ENCODE data around the gene SPATC1L.
A peak's percentile ranks its signal among the peaks of the same experiment; 100 is the strongest.

Gene SPATC1L

DNA sequence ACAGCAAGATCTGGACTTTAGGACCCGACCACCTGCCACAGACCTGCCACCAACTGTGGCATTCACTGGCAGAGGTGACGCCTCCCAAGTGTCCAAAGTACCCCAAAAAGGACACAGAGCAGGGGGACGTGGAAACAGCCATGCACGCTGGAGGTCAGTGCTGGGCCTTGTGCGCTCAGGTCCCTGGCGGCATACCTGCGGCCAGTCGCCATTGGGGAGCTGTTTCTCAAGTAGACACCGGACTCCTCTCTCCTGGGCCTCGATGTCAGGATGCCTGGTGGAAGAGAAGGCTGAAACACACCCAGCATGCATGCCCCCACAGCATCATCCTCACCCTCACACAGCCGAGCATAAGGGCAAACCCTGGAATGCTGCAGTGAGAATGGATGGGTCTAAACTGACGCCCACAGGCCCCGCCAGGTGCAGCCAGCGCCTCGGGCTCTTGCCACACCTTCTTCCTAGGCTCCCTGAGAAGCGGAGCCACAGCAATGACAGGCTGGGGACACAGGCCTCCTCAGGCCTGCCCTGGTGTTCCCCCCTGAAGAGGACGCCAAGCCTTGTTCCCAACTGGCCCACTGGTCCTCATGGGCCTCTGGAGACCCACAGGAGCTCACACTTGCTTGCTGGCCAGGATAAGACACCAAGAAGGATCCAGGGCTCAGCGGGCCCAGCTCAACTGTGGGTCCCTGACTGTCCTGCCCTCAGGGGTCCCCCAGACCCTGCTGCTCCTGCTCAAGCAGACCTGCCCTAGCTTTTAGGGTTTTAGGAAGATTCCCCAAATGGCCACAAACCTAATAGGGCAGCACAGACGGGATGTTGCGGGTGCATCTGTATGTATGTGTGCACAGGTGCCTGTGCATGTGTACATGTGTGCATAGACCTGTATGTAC, 7.7 kb upstream of the SPATC1L start:
- POLR2A ChIA-PET, result no interaction called here
- CTCF ChIA-PET, result interaction anchor here (1.2 to 2.4 kb wide), 3 partner anchors 38 to 48 kb away, joined by 3 to 10 read pairs (median 4); no protein-coding TSS in a partner anchor
- DNase-seq (ENCODE audit: low read depth, low spot score), result no peak
- no peak for TF ChIP-seq CTCF (IDR thresholded peaks at IDR 0.05; ENCODE audit: insufficient read depth, low read length, missing control alignments)
- no peak overlapping the region for H3K4me3 ChIP-seq (ENCODE audit: low read depth, low read length)

DNA sequence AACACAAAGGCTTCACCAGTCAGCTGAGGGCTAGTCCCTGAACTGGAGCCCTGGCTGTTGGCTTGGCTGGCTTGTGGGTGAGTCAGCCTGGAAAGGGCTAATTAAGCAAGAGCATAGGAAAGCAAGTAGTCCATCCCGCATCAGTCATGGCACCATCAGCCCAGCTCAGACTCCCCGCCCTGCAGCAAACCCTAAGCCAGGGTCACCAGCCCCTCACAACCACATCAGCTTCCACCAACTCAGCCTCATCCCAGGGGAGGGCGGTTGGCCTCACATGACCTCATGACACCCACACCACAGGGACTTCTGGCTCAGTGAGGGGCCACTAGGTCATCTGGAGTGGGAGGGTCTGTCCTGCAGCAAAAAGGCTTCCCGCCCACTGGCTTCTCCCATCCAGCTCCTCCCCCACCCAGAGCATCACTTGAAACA, 7.0 kb upstream of the SPATC1L start:
- POLR2A ChIA-PET, result no interaction called here
- CTCF ChIA-PET, result interaction anchor here (1.2 to 2.4 kb wide), 3 partner anchors 37 to 48 kb away, joined by 3 to 10 read pairs (median 4); no protein-coding TSS in a partner anchor
- H3K4me3 ChIP-seq (ENCODE audit: low read depth, low read length), result no peak overlapping the region
- peak; percentile 26 for DNase-seq (ENCODE audit: low read depth, low spot score)
- TF ChIP-seq CTCF (IDR thresholded peaks at IDR 0.05; ENCODE audit: insufficient read depth, low read length, missing control alignments), result no peak

- DNase-seq (ENCODE audit: low read depth, low spot score), result no peak
- no peak overlapping the region for H3K4me3 ChIP-seq (ENCODE audit: low read depth, low read length)
- POLR2A ChIA-PET, result no interaction called here
- CTCF ChIA-PET, result interaction anchor here (1.2 to 2.4 kb wide), 3 partner anchors 37 to 47 kb away, joined by 3 to 10 read pairs (median 4); no protein-coding TSS in a partner anchor
- no peak for TF ChIP-seq CTCF (IDR thresholded peaks at IDR 0.05; ENCODE audit: insufficient read depth, low read length, missing control alignments)
These were observed 6.4 kb upstream of the SPATC1L start for GRCh38 chr21:46190491-46191131.

- no peak for DNase-seq (ENCODE audit: low read depth, low spot score)
- H3K4me3 ChIP-seq (ENCODE audit: low read depth, low read length), result no peak overlapping the region
- no peak for TF ChIP-seq CTCF (IDR thresholded peaks at IDR 0.05; ENCODE audit: insufficient read depth, low read length, missing control alignments)
- POLR2A ChIA-PET, result no interaction called here
- CTCF ChIA-PET, result interaction anchor here (2.4 kb wide), 1 partner anchor 36 kb away, joined by 10 read pairs; no protein-coding TSS in a partner anchor
These were observed 5.8 kb upstream of the SPATC1L start for GRCh38 chr21:46189959-46190490.

DNA sequence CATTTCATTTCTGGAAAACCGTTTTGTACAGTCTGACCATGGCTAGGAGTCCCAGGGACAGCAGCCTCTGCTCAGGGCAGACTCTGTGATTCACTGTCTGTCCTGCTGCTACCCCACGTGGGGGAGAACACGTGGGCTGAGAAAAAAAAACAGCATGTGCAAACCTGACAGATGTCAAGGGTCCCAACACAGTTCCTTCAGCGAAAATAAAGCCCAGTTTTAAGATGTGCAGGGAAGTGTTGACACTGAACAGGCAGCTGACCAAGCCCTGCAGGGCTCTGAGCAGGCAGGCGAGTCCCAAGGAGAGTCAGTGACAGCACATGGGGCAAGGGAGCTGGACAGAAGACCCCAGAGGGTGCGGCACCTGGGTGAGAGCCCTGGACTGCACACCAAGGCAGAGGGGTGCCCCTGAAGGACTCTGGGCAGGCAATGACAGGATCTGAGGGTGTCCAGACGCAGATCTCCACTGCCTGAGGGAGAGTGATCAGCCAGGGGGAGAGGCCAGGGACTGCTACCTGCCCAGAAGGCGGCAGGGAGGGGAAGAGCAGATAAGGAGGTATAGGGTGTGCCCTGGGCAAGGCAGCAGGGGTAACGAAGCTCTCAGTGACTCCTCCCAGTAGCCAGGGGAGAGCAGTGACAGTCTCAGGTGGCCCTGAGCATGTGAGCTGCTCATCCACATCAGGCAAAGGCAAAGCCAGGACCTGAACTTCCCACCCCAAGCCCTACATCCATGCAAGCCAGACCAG, 5.1 kb upstream of the SPATC1L start:
- ChIA-PET CTCF (interaction anchor here (2.4 kb wide), 1 partner anchor 36 kb away, joined by 10 read pairs; no protein-coding TSS in a partner anchor), POLR2A (no interaction called here)
- DNase-seq (ENCODE audit: low read depth, low spot score), result no peak
- H3K4me3 ChIP-seq (ENCODE audit: low read depth, low read length), result no peak overlapping the region
- TF ChIP-seq CTCF (IDR thresholded peaks at IDR 0.05; ENCODE audit: insufficient read depth, low read length, missing control alignments), result no peak
